NCI-H2107 (cell line): ENCODE measurements around the gene TNS1.
A peak's percentile ranks its signal among the peaks of the same experiment; 100 is the strongest.
"Not testable (repeated sequence)": the region's sequence is repeated elsewhere in the genome, so short reads cannot be mapped to it uniquely, and the experiment has no call there.

ENCODE experiments used
- DNase-seq: peaks from one replicate; lab custom pipeline; 2025; lab: John Stamatoyannopoulos, UW

TNS1 gene

GRCh38 chr2:218002845-218003180 lies at the start of gene TNS1:
Gene TNS1 (minus strand): TSS chr2:218002995. CDS start chr2:218002872, 123 bp downstream.
- no peak for DNase-seq

GRCh38 chr2:218051903-218052302 lies 49.1 kb upstream of the TNS1 start:
- DNase-seq = no peak

- DNase-seq = no peak
Observed at GRCh38 chr2:218047536-218048225, 44.9 kb upstream of the TNS1 start.

GRCh38 chr2:218046238-218046637 lies 43.4 kb upstream of the TNS1 start:
- DNase-seq = no peak

GRCh38 chr2:218044599-218044998 lies 41.8 kb upstream of the TNS1 start:
- not testable (repeated sequence) for DNase-seq

GRCh38 chr2:218043701-218044109 lies 40.9 kb upstream of the TNS1 start:
- no peak for DNase-seq

GRCh38 chr2:218043100-218043499 lies 40.3 kb upstream of the TNS1 start:
- no peak for DNase-seq

GRCh38 chr2:218041302-218042168 lies 38.7 kb upstream of the TNS1 start:
- DNase-seq = no peak

GRCh38 chr2:218040883-218041282 lies 38.1 kb upstream of the TNS1 start:
- no peak for DNase-seq

- DNase-seq = no peak
Observed at GRCh38 chr2:218039171-218039570, 36.4 kb upstream of the TNS1 start.

GRCh38 chr2:218036371-218036770 lies 33.6 kb upstream of the TNS1 start:
- DNase-seq = no peak

- DNase-seq = no peak
Observed at GRCh38 chr2:218035463-218036100, 32.8 kb upstream of the TNS1 start.

- DNase-seq = peak; percentile 44
Observed at GRCh38 chr2:218034497-218035213, 31.9 kb upstream of the TNS1 start.

GRCh38 chr2:218033590-218034496 lies 31.0 kb upstream of the TNS1 start:
- no peak for DNase-seq

- DNase-seq = no peak
Observed at GRCh38 chr2:218033208-218033589, 30.4 kb upstream of the TNS1 start.

- DNase-seq = no peak
Observed at GRCh38 chr2:218032336-218033171, 29.8 kb upstream of the TNS1 start.

- DNase-seq = no peak
Observed at GRCh38 chr2:218031771-218032257, 29.0 kb upstream of the TNS1 start.

- no peak for DNase-seq
Observed at GRCh38 chr2:218031261-218031660, 28.5 kb upstream of the TNS1 start.

- no peak for DNase-seq
Observed at GRCh38 chr2:218030409-218031195, 27.8 kb upstream of the TNS1 start.
